Inflammatory macrophage treated with lipopolysaccharide for 4 hours (primary cell): ENCODE measurements around the gene PDGFD.

Experiments used
- DNase-seq: peaks from one replicate; pipeline ENCODE4 v3.0.0-alpha.2; 2020

Gene PDGFD

DNA sequence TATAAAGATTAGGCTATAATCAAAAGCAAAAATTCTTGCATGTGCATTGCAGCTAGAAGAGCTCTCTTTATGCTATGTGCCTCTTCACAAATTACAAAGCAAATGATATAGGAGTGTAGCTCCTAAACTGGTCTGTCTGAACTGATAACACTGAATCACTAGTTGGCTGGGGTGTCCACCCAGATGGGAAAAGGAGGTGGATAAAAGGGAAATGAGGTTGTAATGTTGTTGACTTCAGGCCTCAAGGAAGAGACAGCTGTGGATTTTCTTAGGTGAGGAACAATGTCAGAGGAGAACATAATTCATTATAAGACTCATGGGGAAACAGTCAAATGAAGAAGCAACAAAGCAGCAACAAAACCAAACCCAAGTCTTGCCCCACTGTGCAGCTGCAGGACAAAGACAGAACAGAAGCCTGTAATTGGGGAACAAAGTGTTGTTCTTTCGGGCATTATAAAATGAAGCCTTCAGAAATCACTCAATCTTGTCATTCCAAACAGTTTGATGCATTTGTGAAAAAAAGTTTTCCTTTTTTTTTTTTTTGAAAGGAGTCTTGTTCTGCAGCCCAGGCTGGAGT lies 257.6 kb downstream of the PDGFD start:
- DNase-seq = no peak

DNA sequence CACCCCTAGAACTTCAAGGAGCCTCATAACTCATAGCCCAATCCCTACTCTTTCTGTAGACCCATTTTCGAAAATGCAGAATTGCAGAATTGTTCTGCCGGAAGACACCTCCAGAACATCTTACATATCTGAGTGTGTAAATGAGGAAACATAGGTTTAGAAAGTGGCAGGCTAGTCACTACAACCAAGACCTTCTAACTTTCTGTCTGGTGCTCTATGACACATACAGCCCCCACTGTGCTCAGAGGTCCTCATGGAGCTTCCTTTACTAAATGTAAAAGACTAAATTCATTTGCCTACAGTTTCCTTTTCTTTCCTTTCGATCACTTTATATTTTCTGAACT lies 259.7 kb downstream of the PDGFD start:
- peak; percentile 12 for DNase-seq

DNA sequence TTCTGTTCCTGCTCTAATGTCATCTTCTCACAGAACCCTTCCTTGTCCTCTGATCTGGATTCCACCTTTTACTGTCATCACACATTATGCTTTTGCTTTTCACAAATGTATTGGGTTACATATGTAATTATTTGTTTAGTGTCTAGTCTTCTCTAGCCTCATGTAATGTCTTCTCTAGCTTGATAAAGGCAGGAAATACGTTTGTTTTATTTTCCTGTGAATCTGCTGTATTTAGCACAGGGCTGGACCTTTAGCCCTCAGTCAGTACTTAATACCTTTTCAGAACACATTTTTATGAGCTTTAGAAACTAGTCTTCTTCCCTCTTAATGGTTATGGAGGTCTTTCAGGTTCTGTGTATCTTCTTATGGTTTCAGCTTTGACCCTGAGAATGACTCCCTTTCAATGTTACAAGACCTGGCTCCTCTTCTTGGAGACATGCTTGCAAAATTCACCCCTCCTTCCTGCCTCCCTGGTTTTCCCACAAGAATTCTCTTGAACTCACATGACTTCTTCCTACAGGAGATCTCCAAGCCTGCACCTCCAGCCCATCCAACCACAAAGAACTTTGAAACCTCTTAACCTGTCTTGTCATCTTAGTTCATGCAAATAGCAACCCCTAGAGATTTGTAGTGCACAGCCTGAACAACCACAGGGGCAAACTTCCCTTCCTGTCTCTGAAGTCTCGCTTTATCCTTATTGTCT lies 260.2 kb downstream of the PDGFD start:
- DNase-seq = no peak

DNA sequence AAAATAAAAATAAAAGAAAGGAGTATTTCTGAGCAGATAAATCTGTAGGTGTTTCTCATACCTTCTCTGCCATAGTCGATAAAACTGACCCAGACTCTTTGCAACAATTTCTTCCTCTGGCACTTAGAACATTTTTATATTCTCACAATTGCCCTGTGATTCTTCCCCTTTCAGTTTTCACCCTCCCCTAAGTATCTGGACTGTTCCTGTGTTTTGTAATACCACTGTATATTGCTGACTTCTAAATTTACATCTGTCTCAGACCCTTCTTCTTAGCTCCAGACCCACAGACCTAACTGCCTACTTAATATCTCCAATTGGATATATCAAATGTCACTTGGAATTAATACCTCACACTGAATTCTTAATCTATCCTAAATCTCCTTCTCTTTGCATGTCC lies 261.0 kb downstream of the PDGFD start:
- DNase-seq = peak; percentile 22

DNA sequence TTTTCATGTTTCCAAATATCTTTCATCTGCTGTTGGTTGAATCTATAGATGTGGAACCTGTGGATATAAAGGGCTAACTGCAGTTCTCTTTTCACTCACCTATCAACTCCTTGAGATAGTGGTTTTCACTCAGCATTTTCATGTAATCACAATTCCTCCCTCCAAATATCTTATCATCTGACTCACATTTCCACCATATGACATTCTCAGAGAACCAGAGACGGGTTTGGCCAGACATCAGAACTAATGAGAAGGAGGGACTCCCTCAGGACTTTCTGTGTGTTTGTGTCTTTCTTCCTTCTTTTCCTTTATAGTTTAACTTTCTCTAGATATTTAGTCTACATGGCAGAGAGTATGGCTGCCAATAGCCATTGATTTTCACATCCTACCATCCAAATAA lies 262.3 kb downstream of the PDGFD start:
- no peak for DNase-seq

DNA sequence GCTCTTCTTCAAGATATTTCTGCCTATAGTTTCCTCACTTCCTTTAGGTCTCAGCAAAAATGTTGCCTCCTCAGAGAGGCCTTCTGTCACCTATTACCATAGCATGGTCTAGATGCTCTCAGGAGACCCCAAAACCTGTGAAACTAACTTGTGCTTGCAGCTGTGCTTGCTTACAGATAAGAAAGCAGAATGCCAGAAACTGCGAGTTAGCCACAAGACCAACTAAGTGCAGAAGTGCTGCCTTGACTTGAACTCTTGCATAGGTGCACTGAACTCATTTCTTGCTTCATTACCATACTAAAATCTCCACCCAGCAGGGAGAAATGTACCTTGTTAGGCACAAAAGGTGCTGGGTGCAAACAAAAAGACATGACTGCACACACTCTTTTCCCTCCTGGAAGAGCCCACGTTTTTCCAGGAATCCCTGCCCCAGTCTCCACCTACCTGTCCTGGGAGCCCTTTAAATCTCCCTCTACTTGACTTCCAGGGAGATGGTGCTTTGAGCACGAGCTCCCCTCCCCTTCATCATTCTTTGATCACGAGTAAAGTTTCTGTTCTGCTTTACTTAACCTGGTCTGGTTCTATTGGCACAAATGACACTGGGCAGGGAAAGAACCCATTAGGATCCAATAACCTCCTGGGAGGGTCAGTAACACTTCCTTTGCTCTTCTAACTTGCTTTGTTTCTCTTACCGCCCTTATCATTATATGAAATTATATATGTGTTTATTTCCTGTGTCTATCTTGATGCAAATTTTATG lies 265.2 kb downstream of the PDGFD start:
- no peak for DNase-seq

DNA sequence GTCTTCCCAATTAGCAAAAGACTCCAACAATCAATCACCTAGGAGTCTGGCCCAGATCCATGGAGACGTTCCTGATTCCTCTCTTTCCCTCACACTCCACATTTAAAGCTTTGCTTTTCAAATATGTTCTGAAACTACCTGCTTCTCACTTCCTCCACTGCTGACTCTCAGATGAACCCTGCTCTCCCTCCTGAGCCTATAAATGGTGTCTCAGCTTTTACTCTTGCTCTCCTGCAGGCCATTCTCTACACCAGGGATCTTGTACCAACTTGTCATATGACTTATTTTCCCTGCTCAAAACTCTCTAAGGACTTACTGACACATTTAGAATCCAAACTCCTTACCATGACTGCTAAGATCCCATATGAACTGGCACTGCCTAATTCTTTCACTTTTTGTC lies 265.9 kb downstream of the PDGFD start:
- DNase-seq = no peak

DNA sequence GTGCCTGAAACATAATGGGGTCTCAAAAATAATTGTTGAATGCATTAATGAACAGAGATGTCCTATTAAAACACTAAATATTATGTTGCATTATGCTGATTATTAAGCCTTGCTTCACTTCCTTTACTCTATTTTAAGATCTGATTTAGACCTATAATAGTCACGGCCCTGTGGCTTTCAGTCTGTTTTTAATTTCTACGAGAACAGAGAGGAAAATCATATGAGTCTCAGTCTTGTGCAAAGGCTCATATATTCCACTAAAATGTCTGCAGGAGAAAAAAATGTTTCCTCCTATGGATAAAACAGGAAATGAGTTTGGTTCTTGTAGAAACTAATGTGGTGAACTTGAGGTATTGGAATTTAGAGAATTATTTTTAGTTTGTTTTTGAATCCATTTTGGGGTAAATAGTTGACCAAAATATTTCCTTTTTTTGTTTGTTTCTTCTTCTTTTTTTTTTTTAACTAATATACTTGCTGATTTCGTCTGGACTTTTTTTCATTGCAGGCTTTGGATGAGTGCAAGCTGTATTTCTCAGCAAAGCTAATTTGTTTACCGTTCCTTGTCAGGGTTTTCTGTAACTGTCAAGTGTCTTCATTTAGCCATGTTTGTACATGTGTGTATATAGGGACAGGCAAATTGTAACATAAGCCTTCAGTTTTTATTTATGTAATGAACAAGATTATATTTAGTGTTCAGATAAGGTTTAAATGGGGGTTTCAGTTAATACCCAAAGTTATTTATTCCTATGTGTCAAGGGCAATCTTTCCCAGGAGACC lies 266.6 kb downstream of the PDGFD start:
- DNase-seq = peak; percentile 42

DNA sequence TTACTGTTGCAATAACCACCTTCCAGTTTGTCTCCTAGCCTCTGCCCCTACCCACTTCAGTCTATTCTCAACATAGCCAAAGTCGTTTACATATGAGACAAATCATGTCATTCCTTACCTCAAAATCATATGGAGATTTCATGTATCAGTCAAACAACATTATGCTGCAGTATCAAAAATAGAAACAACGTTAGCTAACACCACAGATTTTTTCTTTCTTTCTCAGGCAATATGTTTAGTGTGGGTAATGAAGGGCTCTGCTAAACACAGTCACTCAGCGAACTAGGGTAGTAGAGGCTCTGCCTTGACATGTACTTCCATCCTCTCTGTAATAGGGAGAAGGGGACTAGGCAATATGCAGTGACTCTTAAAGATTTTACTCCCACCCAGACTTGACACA lies 268.8 kb downstream of the PDGFD start:
- DNase-seq = no peak

DNA sequence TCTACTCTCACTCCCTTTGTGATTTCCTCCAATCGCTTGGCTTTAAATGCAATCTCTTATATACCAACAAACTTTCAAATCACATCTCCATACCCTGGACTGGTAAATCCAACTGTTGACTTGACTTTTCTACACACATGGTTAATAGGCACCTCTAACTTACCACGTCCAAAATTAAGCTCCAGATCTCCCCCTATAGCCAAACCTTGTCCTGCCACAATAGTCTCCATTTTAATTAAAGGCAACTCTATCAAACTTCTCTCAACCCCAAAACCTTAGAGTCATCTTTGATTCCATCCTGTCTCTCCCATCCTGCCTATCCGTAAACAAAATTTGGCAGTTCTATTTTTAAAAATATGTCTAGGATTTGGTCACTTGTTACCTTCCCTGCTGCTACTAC lies 269.3 kb downstream of the PDGFD start:
- DNase-seq = no peak

DNA sequence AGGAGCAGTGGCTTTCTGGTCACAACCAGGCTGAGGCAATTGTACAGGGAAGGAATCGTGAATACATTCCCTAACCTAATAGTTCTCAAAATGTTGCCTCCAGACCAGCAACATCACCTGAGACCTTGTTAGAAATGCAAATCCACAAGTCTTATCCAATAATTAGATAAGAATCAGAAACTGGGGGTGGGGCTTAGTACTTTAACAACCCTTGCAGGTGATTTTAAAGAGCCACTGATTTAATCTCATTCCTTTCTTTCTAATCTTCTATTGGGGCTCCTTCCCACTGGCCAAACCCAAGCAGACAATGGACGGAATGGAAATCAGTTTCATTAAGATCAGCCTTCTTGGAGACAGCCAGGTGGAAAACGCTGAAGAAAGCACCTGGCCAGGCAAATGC lies 269.9 kb downstream of the PDGFD start:
- no peak for DNase-seq

DNA sequence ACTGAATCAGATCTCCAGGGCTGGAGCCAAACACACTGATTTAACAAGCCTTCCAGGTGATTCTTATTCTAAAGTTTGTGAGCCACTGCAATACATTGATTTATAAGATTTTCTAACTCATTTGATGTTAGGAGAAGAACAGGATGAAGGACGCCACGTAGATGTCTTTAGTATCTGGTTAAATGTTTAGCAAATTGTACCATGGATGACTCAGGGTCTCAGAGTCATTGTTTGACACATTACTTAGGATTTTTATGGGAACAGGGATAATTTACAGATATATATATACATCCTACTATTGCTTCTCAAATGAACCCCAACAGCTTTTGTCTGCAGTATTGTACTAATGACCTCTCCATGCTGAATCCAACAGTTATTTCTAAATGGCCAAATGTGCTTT lies 270.6 kb downstream of the PDGFD start:
- no peak for DNase-seq

DNA sequence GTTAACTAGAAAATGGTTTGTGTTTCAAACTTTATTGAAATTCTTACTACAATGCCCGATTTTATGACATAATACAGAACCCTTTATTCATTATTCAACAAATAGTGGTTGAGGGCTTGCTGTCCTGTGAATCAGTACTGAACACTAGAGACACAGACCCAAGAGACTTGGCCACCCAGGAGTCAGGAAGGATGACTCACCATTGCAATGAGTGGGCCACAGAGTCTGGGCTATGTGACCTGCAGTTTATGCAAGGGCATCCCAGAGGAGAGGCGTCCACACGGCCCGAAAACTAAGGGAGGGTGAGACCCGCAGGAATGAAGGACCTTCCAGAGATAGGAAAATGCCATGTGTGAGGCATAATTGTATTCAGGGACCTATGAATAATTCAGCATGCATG lies 271.3 kb downstream of the PDGFD start:
- no peak for DNase-seq

DNA sequence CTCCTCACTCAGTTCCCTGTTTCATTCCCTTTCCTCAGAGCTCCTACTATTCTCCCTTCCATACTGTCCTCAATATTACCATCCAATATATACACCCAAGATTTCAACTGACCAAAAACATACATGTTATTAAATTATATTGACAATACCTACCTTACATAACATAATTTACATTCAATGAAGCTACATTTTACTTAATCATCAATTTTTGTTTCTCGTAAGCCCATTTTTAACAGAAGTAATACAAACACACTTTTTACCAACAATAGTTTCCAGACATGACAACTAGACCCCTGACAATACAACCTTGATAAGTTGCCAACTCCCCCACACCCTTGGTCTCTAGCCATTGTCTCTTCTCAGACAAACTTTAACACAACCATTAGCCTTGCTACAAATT lies 273.3 kb downstream of the PDGFD start:
- no peak for DNase-seq

DNA sequence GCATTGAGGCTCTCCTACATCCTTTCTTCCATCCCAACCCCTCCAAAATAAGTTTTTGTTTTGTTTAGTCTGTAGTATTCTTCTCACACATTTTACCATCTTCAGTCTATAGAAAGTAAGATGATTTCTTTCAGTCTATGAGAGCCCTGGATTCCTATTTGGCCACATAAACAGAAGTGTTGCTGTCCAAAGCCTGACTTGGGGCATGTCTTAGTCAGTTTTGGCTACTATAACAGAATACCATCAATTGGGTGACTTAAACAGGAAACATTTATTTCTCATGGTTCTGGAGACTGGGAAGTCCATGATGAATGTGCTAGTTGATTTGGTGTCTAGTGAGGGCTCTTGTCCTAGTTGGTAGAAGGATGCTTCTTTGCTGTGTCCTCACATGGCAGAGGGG lies 274.3 kb downstream of the PDGFD start:
- DNase-seq = no peak

DNA sequence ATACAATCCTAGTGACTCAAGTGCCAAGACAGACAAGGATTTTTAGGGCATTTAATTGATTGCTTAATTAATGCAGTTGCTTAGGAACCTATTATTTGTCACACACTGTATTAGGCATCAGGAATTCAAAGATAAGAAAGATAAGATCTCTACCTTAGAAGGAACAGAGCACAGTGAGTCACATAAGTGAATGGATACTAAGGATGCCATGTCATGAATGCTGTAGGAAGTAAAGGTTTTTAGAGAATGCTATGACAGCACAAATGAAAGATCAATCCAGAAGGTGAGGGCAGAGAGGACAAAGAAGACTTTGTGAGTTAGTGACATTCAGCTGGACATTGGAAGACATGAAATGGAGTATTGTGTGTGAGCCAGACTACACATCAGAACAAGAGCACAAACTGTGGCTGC lies 275.4 kb downstream of the PDGFD start:
- DNase-seq = no peak

DNA sequence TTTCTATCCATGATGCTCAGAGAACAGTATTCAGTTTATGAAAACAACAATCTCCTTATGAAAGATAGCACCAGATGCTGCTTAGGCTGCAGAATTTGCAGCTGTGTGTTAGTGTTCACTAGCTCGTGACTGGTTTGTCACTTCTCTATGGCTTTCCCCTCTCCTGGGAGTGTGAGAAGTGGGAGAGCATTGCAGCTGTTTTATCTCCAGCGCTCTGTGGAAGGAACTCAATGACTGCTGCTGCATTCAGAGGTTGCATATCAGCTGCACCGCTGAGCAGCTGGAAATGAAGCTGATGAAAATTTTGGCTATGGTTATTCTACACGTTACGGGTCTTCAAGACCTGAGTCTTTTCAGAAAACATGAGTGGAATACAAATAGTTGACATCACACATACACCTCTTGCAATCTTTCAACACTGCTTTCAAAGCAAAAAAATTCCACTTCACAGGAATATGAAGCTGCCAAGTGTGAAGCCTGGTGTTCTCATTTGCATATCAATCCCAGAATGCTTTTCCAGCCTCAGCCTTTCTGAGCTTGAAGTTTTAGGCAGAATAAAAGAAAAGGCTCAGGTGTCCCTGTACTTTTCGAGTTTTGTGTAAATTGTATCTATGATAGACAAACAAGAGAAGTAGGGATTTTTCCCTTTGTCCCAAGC lies 276.8 kb downstream of the PDGFD start:
- DNase-seq = peak; percentile 36

DNA sequence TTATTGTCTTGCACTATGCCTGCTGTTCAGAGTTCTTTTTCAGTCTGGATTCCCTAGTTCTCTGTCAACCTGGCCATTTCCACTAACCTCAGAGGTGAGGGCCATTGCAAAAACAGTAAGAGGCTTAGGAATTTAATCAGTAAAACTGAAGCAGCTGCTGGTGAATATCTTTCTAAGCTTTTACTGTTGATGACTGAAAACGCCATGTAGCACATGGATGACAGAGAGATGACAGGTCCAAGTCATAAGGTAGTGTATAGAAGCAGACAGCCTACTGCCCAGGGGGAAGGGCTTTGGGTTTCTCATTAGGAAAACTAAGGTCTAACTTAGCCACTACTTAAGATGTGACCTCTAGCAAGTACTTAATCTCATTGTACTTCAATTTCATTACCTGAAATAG lies 280.1 kb downstream of the PDGFD start:
- no peak for DNase-seq

DNA sequence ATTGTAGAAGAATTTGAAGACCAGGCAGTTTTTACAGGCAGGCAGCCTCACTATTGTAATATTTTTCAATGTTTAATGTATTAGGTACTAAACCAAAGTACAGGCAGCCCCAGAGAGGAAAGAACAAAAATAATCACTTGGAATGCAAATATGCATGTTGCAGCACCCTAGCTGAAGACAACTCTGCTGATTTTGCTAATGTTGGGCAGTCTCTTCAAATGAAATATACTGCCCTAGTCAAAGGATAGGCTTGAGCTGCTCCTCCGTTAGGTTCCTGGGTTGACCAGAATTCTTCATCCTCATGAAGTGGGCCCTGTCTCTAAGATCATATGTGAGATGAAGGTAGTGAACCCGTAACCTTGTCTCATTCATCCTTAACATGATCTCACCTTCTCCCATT lies 280.7 kb downstream of the PDGFD start:
- no peak for DNase-seq

DNA sequence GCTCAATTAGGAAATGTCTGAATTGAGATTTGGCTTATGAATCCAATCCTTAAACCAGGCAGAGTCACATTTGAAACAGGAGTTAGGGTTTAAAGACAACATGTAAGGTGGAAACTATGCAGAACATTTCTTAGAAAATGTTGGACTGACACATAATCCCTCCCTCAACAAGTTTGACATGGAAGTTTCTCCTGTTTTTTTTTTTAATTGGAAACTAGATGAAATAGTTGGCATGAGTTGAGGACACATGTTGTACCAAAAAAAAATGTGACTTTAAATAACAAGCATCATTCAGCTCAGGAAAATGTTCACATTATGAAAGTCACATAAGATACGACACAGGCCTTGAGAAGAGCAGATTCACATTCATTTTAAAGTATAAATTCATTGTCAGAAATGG lies 282.4 kb downstream of the PDGFD start:
- no peak for DNase-seq

DNA sequence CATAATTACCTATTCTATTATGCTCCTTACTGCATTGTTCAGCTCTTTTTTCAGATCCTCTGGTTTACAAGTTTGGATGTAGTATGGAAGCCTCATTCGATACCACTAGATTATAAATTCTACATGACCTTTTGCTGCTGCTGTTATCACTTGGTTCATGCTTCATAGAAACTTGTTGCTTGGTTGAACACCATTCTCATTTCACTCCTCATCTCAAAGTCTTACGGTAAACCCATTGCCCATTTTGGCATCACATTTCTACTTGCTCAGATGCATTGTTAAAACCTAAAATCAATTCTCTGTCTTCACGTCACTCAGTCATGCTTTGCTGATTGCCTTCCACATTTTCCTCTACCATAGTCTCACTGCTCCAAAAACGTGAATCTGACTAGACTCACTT lies 283.0 kb downstream of the PDGFD start:
- no peak for DNase-seq

DNA sequence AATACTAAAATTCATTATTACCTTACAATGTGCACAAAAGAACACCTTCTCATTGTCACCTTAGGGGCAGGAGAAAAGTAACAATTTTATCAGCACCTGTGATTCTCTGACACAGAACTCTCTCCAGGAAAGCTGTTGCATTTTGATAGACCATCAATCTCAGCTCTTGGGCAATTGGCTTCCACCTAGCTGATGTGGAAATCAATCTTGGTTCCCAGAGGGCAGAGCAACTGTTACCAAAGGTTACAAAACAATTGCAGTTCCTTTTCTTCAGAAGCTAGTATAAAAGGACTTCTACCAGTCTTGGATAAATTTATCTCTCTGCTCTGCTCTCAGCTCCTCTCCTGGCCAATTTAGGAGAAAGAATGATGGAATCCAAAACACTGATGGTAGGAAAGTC lies 285.3 kb downstream of the PDGFD start:
- peak; percentile 46 for DNase-seq

DNA sequence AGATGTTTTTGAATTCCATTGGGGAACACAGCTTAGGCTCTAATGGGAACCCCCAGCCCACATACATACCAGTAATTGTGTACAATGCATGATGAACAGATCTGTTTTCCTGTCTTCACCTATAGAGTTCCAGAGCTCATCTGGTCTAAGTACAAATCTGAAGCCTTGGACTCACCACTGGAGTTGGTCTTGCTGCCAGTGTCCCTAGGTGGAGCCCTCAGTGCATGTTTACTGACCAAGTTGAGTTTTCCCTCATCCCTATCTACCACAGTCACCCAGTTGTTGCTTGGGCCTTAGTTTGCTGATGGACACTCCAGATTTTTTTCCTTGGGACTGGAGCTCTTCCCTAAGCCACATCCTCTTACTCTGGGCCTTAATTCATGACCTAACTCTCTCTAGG lies 286.7 kb downstream of the PDGFD start:
- no peak for DNase-seq
